ENCODE measurements around the gene FBXW8. TPM values are rescaled to one million over a fixed set of nuclear protein-coding genes. Genes with fewer than 3 reads are reported as not detected.

Gene FBXW8
- total RNA-seq, 1 experiment from 2014 or later = 24.2 TPM

DNA sequence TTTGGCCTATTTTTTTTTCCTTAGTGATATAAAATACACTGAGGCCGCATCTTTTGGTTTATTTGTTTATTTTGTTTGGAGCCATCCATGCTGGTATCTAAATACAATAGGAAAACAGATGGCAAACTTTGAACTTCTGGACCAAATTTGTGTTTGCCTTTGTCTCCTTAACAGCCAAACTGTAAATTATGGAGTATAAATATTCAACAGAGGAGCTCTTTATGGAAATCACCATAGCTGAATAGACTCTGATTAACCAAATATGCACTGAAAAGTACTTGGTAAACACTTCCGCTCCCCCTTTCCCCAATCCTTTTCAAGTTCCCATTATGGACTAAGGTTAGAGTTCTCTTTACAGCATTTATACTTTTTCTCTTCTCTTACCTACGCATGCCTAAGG, 107.9 kb downstream of the FBXW8 start:
- ChIA-PET POLR2A (no interaction called here), CTCF (interaction anchor here (1.0 kb wide), 1 partner anchor 18 kb away, joined by 4 read pairs; no protein-coding TSS in a partner anchor)
- intact Hi-C loops (cut with micrococcal nuclease) = no loop called here
- Mint-ChIP-seq H3K4me1 (ENCODE audit: insufficient read depth, unreplicated experiment) (no peaks in the 10 kb centered on the region), H3K36me3 (ENCODE audit: insufficient read depth, unreplicated experiment) (peaks cover 57% of the 10 kb centered on the region), H3K4me3 (ENCODE audit: unreplicated experiment) (no peak overlapping the region), H3K9me3 (ENCODE audit: unreplicated experiment) (no peaks in the 10 kb centered on the region), H3K27ac (ENCODE audit: low read depth, unreplicated experiment) (no peak overlapping the region), H3K27me3 (ENCODE audit: insufficient read depth, unreplicated experiment) (no peaks in the 10 kb centered on the region)
- BruUV-seq (replicated peaks) = no TSS peak
- TF ChIP-seq, protein P1, sequence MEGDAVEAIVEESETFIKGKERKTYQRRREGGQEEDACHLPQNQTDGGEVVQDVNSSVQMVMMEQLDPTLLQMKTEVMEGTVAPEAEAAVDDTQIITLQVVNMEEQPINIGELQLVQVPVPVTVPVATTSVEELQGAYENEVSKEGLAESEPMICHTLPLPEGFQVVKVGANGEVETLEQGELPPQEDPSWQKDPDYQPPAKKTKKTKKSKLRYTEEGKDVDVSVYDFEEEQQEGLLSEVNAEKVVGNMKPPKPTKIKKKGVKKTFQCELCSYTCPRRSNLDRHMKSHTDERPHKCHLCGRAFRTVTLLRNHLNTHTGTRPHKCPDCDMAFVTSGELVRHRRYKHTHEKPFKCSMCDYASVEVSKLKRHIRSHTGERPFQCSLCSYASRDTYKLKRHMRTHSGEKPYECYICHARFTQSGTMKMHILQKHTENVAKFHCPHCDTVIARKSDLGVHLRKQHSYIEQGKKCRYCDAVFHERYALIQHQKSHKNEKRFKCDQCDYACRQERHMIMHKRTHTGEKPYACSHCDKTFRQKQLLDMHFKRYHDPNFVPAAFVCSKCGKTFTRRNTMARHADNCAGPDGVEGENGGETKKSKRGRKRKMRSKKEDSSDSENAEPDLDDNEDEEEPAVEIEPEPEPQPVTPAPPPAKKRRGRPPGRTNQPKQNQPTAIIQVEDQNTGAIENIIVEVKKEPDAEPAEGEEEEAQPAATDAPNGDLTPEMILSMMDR (IDR thresholded peaks at IDR 0.05; ENCODE audit: unreplicated experiment) = no peak
- no peak for DNase-seq (ENCODE audit: unreplicated experiment)

DNA sequence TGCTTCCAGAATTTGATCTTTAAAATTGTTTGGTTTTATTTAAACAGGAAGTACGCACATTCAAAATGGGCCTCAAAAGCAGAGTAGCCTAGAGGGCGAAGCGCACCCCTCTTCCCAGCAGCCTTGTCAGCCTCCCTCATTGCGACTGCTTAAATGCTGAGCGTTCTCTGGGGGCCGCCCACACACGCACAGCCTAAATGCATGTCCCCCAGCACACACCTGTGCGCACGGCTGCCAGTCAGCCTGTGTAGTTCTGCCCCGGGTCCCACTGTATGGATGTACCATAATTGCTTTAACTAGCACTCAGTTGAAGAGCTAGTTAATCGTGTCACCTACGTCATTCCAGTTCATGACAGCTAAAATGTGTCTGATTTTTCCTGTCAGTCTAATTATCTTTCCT, 109.1 kb downstream of the FBXW8 start:
- no peak overlapping the region for H3K27ac Mint-ChIP-seq (ENCODE audit: low read depth, unreplicated experiment)
- H3K4me3 Mint-ChIP-seq (ENCODE audit: unreplicated experiment) = no peak overlapping the region
- TF ChIP-seq, protein P1 (IDR thresholded peaks at IDR 0.05; ENCODE audit: unreplicated experiment) = no peak
- no peaks in the 10 kb centered on the region for H3K27me3 Mint-ChIP-seq (ENCODE audit: insufficient read depth, unreplicated experiment)
- H3K4me1 Mint-ChIP-seq (ENCODE audit: insufficient read depth, unreplicated experiment) = no peaks in the 10 kb centered on the region
- no peaks in the 10 kb centered on the region for H3K9me3 Mint-ChIP-seq (ENCODE audit: unreplicated experiment)
- no TSS peak for BruUV-seq (replicated peaks)
- POLR2A ChIA-PET = no interaction called here
- no peak for DNase-seq (ENCODE audit: unreplicated experiment)
- CTCF ChIA-PET = interaction anchor here (1.1 kb wide), 1 partner anchor 100 kb away, joined by 3 read pairs; no protein-coding TSS in a partner anchor
- peaks cover 56% of the 10 kb centered on the region for H3K36me3 Mint-ChIP-seq (ENCODE audit: insufficient read depth, unreplicated experiment)
- intact Hi-C loops (cut with micrococcal nuclease) = no loop called here

DNA sequence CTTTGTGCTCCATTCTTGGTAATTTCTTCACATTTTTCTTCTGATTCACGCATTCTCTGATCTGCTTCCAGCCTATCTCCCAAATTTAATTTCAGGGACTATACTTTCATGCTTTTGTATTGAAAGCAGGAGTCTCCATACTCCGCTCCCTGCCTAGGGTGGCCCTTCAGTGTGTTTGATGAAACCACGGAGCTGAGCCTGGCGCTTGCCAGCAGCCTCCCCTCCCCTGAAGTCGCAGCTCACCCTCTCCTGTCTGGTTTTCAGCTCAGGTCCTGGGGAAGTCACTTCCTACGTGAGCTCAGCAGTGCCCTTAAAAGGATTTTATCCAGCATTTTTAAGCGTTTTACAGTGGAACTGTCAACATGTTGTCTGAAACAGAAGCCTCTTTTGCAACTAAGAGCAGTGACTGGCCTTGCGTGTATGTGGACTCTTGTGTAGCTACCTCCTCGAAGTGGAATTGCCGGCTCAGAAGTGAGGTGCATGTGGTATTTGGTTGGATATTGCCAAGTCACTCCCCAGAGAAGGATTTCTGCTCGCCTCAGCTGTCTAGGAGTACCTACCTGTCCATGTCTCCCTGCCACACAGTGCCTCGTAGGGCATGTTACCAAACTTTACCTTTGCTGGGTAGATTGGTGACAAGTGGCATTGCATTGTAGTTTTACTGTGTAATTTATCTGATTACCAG, 109.9 kb downstream of the FBXW8 start:
- POLR2A ChIA-PET = no interaction called here
- Mint-ChIP-seq H3K4me3 (ENCODE audit: unreplicated experiment) (no peak overlapping the region), H3K27me3 (ENCODE audit: insufficient read depth, unreplicated experiment) (no peaks in the 10 kb centered on the region), H3K4me1 (ENCODE audit: insufficient read depth, unreplicated experiment) (no peaks in the 10 kb centered on the region), H3K36me3 (ENCODE audit: insufficient read depth, unreplicated experiment) (peaks cover 57% of the 10 kb centered on the region), H3K27ac (ENCODE audit: low read depth, unreplicated experiment) (no peak overlapping the region), H3K9me3 (ENCODE audit: unreplicated experiment) (no peaks in the 10 kb centered on the region)
- no TSS peak for BruUV-seq (replicated peaks)
- TF ChIP-seq, protein P1 (IDR thresholded peaks at IDR 0.05; ENCODE audit: unreplicated experiment) = no peak
- DNase-seq (ENCODE audit: unreplicated experiment) = no peak
- intact Hi-C loops (cut with micrococcal nuclease) = no loop called here
- CTCF ChIA-PET = no interaction called here

DNA sequence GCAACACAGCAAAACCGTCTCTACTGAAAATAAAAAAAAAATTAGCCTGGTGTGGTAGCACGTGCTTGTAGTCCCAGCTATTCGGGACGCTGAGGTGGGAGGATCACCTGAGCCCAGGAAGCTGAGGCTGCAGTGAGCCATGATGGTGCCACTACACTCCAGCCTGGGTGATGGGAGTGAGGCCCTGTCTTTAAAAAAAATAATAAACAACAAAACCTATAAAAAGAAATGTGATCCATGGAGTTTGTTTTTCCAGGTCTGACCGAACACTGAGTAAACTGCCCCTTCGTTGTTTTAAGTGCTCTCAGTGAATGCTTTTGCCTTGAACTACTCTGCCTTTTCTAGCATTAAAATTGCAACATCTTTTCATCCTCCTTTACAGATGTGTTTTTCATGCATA, 111.7 kb downstream of the FBXW8 start:
- Mint-ChIP-seq H3K4me3 (ENCODE audit: unreplicated experiment) (no peak overlapping the region), H3K27me3 (ENCODE audit: insufficient read depth, unreplicated experiment) (no peaks in the 10 kb centered on the region), H3K9me3 (ENCODE audit: unreplicated experiment) (no peaks in the 10 kb centered on the region), H3K4me1 (ENCODE audit: insufficient read depth, unreplicated experiment) (no peaks in the 10 kb centered on the region), H3K27ac (ENCODE audit: low read depth, unreplicated experiment) (no peak overlapping the region), H3K36me3 (ENCODE audit: insufficient read depth, unreplicated experiment) (peaks cover 51% of the 10 kb centered on the region)
- no peak for DNase-seq (ENCODE audit: unreplicated experiment)
- CTCF ChIA-PET = interaction anchor here (1.0 to 3.8 kb wide), 2 partner anchors 9 to 100 kb away, joined by 4 to 27 read pairs; no protein-coding TSS in a partner anchor
- TF ChIP-seq, protein P1 (IDR thresholded peaks at IDR 0.05; ENCODE audit: unreplicated experiment) = no peak
- POLR2A ChIA-PET = interaction anchor here (0.7 kb wide), 1 partner anchor 11 kb away, joined by 4 read pairs; no protein-coding TSS in a partner anchor
- no TSS peak for BruUV-seq (replicated peaks)
- intact Hi-C loops (cut with micrococcal nuclease) = no loop called here

Data from MCF 10A (cell line).